Measurements from ENCODE around the gene GPC6. TPM values are rescaled to one million over a fixed set of nuclear protein-coding genes. Genes with fewer than 3 reads are reported as not detected.

The GPC6 gene
- total and polyA plus RNA-seq, 2 donors (not counting 1 experiment from before 2014, with no cell fraction given) = not detected

- ChIA-PET POLR2A (no interaction called here), CTCF (no interaction called here)
- Histone ChIP-seq H2AFZ (ENCODE audit: insufficient read depth, low read depth, low read length, poor library complexity, severe bottlenecking) (no peak overlapping the region), H3K9ac (ENCODE audit: low read length) (no peak overlapping the region), H3K79me2 (ENCODE audit: control insufficient read depth, insufficient read depth, low read length) (no peaks in the 10 kb centered on the region), H3K4me1 (ENCODE audit: control insufficient read depth in 2 of 2, insufficient read depth in 2 of 2, low read length in 2 of 2) (no peaks in the 10 kb centered on the region), H3K4me2 (replicated peaks; ENCODE audit: low read depth, low read length, poor library complexity, severe bottlenecking) (no peak overlapping the region), H3K27me3 (replicated peaks in 1 of 4; ENCODE audit: control extremely low read depth in 1 of 4, control insufficient read depth in 3 of 4, insufficient read depth in 4 of 4, low read length in 3 of 4) (no peaks in the 10 kb centered on the region), H4K20me1 (ENCODE audit: control insufficient read depth, insufficient read depth, low read length, poor library complexity, severe bottlenecking) (no peaks in the 10 kb centered on the region), H3K9me3 (ENCODE audit: control extremely low read depth in 1 of 3, control insufficient read depth in 2 of 3, insufficient read depth in 1 of 3, low read length in 2 of 3) (no peaks in the 10 kb centered on the region), H3K27ac (ENCODE audit: low read length in 2 of 2) (no peak overlapping the region), H3K36me3 (replicated peaks in 1 of 2; ENCODE audit: control extremely low read depth in 1 of 2, control insufficient read depth in 1 of 2, extremely low read depth in 1 of 2, insufficient read depth in 2 of 2, low read length in 1 of 2) (no peaks in the 10 kb centered on the region), H3K4me3 (ENCODE audit: control extremely low read depth in 1 of 5, extremely low read depth in 1 of 5, insufficient read depth in 1 of 5, low read depth in 2 of 5, low read length in 4 of 5) (no peak overlapping the region)
- intact Hi-C loops (cut with micrococcal nuclease) = no loop called here
- ATAC-seq (ENCODE audit: low read depth) = no peak
- TF ChIP-seq CTCF (IDR thresholded peaks at IDR 0.05) (no peak), EZH2 (IDR thresholded peaks at IDR 0.05; ENCODE audit: borderline replicate concordance, insufficient read depth, low read depth, low read length, poor library complexity, severe bottlenecking) (no peak)
- Mint-ChIP-seq H3K4me1 (no peaks in the 10 kb centered on the region), H3K27ac (no peak overlapping the region), H3K4me3 (no peak overlapping the region), H3K27me3 (no peaks in the 10 kb centered on the region), H3K9me3 (ENCODE audit: insufficient read depth) (peaks cover 6% of the 10 kb centered on the region)
- no peak for DNase-seq
- no CpG with 5 or more reads among the region's 3 CpGs for WGBS (ENCODE audit: insufficient coverage)
Observed at GRCh38 chr13:93721483-93721882, 494.9 kb downstream of the GPC6 start.

GRCh38 chr13:93723316-93723715 is 496.7 kb downstream of the GPC6 start:
- no peaks in the 10 kb centered on the region for H3K27me3 Mint-ChIP-seq
- CTCF ChIA-PET = no interaction called here

More at GRCh38 chr13:93723316-93723715, 496.7 kb downstream of the GPC6 start:
- no peak overlapping the region for H3K9ac ChIP-seq (ENCODE audit: low read length)
- ATAC-seq (ENCODE audit: low read depth) (no peak), DNase-seq (no peak)
- H3K36me3 ChIP-seq (replicated peaks in 1 of 2; ENCODE audit: control extremely low read depth in 1 of 2, control insufficient read depth in 1 of 2, extremely low read depth in 1 of 2, insufficient read depth in 2 of 2, low read length in 1 of 2) = no peaks in the 10 kb centered on the region
- no CpG with 5 or more reads among the region's 3 CpGs for WGBS (ENCODE audit: insufficient coverage)
- H2AFZ ChIP-seq (ENCODE audit: insufficient read depth, low read depth, low read length, poor library complexity, severe bottlenecking) = no peak overlapping the region
- H3K4me1 Mint-ChIP-seq = no peaks in the 10 kb centered on the region
- no peak overlapping the region for H3K27ac Mint-ChIP-seq
- H3K4me1 ChIP-seq (ENCODE audit: control insufficient read depth in 2 of 2, insufficient read depth in 2 of 2, low read length in 2 of 2) = no peaks in the 10 kb centered on the region
- TF ChIP-seq EZH2 (IDR thresholded peaks at IDR 0.05; ENCODE audit: borderline replicate concordance, insufficient read depth, low read depth, low read length, poor library complexity, severe bottlenecking) (no peak), CTCF (IDR thresholded peaks at IDR 0.05) (no peak)
- no peaks in the 10 kb centered on the region for H3K79me2 ChIP-seq (ENCODE audit: control insufficient read depth, insufficient read depth, low read length)
- no peaks in the 10 kb centered on the region for H3K27me3 ChIP-seq (replicated peaks in 1 of 4; ENCODE audit: control extremely low read depth in 1 of 4, control insufficient read depth in 3 of 4, insufficient read depth in 4 of 4, low read length in 3 of 4)
- no peaks in the 10 kb centered on the region for H3K9me3 ChIP-seq (ENCODE audit: control extremely low read depth in 1 of 3, control insufficient read depth in 2 of 3, insufficient read depth in 1 of 3, low read length in 2 of 3)
- H3K4me2 ChIP-seq (replicated peaks; ENCODE audit: low read depth, low read length, poor library complexity, severe bottlenecking) = no peak overlapping the region
- peaks cover 3% of the 10 kb centered on the region for H3K9me3 Mint-ChIP-seq (ENCODE audit: insufficient read depth)
- intact Hi-C loops (cut with micrococcal nuclease) = no loop called here
- H3K4me3 ChIP-seq (ENCODE audit: control extremely low read depth in 1 of 5, extremely low read depth in 1 of 5, insufficient read depth in 1 of 5, low read depth in 2 of 5, low read length in 4 of 5) = no peak overlapping the region
- H3K4me3 Mint-ChIP-seq = no peak overlapping the region
- H3K27ac ChIP-seq (ENCODE audit: low read length in 2 of 2) = no peak overlapping the region
- POLR2A ChIA-PET = no interaction called here
- H4K20me1 ChIP-seq (ENCODE audit: control insufficient read depth, insufficient read depth, low read length, poor library complexity, severe bottlenecking) = no peaks in the 10 kb centered on the region

Data from B cell (primary cell).